Left colon (tissue), 2 donors: ENCODE measurements around the gene MICAL2. TPM values are rescaled to one million over a fixed set of nuclear protein-coding genes. Genes with fewer than 3 reads are reported as not detected.

Experiments used
- ATAC-seq: fragments of 200-7000 bp; cut with Tn5 transposase; one replicate; pipeline ENCODE4 v1.9.1; 2020; ENCODE audit warnings: mild to moderate bottlenecking, moderate library complexity
- DNase-seq, 2 donors: peaks; one replicate each; pipeline ENCODE4 v3.0.0-alpha.2; 2020
- intact Hi-C, 2 donors: fragments of 100-400 bp; cut with DNase I in 1 of 2; cut with micrococcal nuclease in 1 of 2; formaldehyde crosslinking; loops; one replicate each; pipeline versions ENCODE4 v1.11.2 to v1.14.0; 2022; cut with DNase I, micrococcal nuclease
- total RNA-seq, 2 donors: library from RNA; stranded (reverse); fragmentation: NEBNext Ultra II Directional; extraction: Animal tissue kit (Norgen Biotek cat#: 25700); gene quantifications; one replicate each; pipeline ENCODE4 v1.2.1, GENCODE V29; 2021
- donor health status: DM: no; HTN: no; CAD: no.
- donor health status: DM: yes; HTN: yes; CAD: no.

MICAL2 gene
- total RNA-seq, 2 donors from 2014 or later: 268 to 361 TPM

GRCh38 chr11:12125609-12126149 is 15.3 kb downstream of the MICAL2 start:
- no peak for DNase-seq
- intact Hi-C loops: no loop called here

DNA sequence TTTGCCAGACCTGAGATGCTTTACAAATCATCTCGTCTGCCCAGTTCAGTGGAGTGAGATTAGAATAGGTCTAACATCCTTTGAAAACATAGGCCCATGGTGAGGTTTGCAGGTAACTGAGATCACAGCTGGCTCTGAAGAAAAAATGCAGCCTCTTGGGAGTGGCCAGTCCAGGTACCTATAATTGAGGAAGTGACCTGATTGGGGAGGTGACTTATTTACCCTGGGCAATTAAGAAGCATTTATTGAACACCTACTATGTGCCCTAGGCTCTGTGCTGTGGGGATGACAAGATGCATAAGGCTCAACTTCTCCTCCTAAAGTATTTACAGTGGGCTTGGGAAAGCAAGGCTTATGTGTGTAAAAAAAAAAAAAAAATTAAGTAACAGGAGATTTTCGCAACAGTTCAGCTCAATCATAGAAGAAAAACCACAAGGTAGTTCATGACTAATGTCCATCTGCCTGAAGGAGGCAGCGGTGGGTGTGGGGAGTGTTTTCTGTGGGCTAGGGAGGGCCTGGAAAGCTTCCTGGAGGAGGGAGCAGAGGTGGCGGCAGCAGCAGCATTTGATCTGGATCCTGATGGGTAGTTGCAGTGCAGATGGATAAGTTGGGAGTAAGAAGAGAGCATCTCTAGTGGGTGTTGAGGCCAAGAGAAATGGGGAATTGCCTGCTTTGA is 16.1 kb downstream of the MICAL2 start:
- DNase-seq: no peak
- peak; percentile 50 for ATAC-seq
- intact Hi-C loops: no loop called here

More at GRCh38 chr11:12125609-12126149, 15.3 kb downstream of the MICAL2 start:
- ATAC-seq: peak; percentile 16

DNA sequence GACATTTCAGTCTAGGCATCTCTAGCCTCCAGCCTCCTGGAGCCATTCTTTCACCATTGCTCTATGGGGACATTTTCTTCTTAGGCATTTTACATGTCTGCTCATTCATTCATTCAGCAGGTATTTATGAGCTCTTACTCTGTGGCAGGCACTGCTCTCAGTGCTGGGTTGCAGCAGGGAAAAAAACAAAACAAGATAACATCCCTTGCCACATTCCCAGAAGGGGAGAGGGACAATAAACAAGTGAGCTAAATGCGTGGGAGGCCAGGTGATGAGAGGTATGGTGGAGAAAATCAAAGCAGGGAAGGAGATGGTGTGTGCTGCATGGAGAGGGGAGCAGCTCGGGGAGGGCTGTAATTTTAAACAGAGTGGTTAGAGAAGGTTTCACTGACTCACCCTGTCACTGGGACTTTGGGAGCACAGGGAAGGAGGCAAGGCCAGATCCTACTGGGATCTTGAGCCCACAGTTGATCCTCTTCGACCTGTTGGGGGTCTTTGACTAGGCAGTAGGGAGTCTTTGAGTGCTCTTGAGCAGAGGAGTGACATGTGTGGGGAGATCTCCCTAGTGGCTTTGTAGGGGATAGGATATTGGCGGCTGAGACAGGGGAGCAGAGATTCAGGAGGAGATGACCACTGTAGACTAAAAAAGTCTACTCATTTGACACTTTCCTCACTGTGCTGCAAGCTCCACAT is 17.0 kb downstream of the MICAL2 start:
- ATAC-seq (no peak), DNase-seq (no peak)
- intact Hi-C loops: no loop called here

DNA sequence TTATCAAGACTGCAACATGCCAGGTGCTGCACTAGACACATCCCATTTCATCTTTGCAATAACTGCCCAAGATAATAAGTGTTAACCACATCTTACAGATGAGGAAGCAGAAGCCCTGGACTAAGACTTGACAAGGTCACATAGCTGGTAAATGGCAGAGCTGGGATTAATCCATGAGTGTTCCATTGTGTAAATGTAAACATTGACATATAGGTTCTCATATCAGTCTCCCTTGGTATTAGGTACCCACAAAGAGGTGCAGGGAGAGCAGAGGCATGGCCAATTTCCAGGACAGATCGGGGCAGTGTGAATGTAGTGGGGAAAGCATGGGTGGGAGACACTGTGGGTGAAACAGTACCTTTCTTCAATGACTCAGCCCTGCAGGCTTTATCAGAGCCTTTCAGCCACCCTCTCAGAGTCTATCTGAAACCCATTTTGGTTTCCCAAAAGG is 17.9 kb downstream of the MICAL2 start:
- DNase-seq (no peak), ATAC-seq (no peak)
- intact Hi-C loops: no loop called here

DNA sequence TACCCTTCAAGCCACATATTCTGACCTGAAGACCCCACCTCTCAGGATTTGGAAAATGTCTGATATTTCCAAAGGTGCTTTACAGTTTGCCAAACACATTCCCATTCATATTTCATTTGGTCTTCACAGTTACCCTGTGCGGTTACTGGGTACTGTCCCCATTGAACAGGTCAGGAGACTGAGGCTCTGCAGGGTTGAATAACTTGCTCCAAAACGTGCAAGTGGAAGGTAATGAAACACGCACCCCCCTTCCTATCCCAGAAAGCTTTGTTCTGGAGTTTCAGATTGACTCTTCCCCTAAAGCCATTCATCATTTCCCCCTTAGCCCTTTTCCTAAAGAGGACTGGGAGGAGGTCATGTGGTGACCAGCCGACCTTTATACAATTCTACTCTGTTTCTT is 18.8 kb downstream of the MICAL2 start:
- intact Hi-C loops: no loop called here
- DNase-seq (no peak), ATAC-seq (no peak)

GRCh38 chr11:12130180-12130980 is 20.0 kb downstream of the MICAL2 start:
- DNase-seq: peak; percentile 60 to 65

GRCh38 chr11:12131943-12132789 is 21.8 kb downstream of the MICAL2 start:
- intact Hi-C loops: no loop called here
- ATAC-seq (no peak), DNase-seq (no peak)

More at GRCh38 chr11:12130180-12130980, 20.0 kb downstream of the MICAL2 start:
- ATAC-seq: peak; percentile 81
- intact Hi-C loops: no loop called here

DNA sequence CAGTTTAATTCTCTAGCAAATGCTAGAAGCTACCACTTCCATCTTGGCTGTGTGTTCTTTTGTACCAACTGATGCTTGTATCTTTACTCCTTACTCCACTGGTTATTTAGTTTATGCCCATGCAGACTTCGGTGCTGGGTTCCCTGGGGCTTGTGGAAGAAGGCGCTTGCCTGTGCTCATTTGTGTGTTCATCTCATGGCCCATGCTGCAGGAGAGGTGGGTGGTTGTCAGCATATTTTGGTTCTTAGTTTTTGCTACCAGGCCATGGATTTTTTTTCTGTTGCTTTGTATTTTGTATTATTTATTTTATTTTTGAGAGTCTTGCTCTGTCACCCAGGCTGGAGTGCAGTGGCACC is 22.4 kb downstream of the MICAL2 start:
- ATAC-seq: no peak
- intact Hi-C loops: no loop called here
- no peak for DNase-seq

DNA sequence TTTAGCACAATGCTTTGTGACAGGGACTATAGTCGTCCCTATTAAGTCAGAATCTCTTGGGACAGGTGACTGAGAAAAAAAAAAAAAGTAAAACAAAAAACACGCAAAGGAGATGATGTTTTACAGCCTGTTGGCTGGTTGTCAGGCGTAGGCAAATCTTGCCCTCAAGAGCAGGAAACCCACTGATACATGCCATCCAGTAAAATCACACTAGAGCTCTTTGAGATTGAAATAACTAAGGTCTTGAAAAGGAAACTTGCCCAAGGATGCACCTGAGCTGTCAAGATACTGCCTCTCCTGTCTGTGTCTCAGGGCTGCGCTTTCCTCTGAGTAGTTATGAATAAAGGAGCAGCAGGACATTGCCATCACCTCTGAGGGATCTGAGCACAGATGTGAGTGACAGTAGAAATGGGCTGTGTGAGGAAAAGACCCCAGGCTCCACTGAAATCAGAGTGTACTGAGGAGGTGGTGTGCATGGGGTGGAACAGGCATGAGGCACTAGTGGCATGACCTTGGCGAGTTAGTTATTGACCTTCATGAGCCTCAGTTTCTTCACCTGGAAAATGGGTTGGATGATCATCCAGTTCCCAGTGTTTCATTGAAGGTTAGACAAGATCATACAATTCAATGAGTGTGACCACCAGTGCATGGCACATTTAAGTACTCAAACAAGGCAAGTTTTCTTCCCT is 23.3 kb downstream of the MICAL2 start:
- ATAC-seq: no peak
- intact Hi-C loops: no loop called here
- peak in 1 of 2 donors; percentile 5 for DNase-seq

- peak; percentile 76 to 78 for DNase-seq
- ATAC-seq: peak; percentile 49
- intact Hi-C loops: no loop called here
These were observed 23.8 kb downstream of the MICAL2 start for GRCh38 chr11:12134236-12134585.

GRCh38 chr11:12135185-12135584 is 24.8 kb downstream of the MICAL2 start:
- no peak for DNase-seq
- ATAC-seq: no peak
- intact Hi-C loops: no loop called here

- intact Hi-C loops: no loop called here
- peak; percentile 81 to 85 for DNase-seq
- ATAC-seq: peak; percentile 78
These were observed 26.8 kb downstream of the MICAL2 start for GRCh38 chr11:12137005-12137690.

DNA sequence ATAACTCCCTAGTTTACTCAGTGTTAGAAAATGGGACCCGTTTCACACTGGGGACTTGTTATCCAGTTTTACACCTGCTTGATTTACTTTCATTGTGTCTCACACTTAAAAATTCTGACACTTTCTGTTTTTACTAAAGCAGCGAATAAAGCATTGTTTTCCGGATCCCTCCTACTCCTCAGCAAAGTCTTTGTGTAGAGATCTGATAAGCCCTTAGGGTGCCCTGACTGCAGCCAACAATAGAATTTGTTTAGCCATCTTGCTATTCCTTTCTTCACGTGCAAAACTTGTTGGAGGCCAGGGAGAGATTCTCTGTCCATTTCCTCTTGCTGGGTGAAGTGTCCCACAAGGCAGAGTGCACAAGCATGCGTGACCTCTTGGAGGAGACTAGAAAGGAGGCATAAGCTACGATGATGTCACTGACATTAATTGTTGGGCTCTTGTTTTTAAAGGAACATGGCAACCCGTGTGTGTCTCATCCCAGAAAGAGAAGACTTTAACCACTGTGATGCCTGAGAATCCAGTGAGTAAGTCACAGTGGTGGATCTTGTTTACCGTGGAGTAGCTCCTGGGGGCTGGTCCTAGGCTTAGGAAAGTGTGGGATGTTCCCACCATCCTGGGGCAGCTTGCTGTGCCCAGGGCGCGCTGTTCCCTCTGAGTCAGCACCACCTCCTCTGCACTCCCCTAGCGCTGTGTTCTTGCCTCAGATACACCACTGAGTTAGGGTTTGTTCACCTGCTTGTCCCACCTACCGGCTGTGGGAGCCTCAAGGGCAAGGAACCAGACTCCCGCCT is 27.7 kb downstream of the MICAL2 start:
- intact Hi-C loops: no loop called here
- ATAC-seq: no peak
- no peak for DNase-seq

GRCh38 chr11:12139144-12139881 is 28.9 kb downstream of the MICAL2 start:
- peak in 1 of 2 donors; percentile 33 for DNase-seq
- intact Hi-C loops: no loop called here
- ATAC-seq: no peak

- intact Hi-C loops: no loop called here
These were observed 29.9 kb downstream of the MICAL2 start for GRCh38 chr11:12140186-12140793.

GRCh38 chr11:12141283-12141682 is 30.9 kb downstream of the MICAL2 start:
- ATAC-seq (peak; percentile 11), DNase-seq (peak in 1 of 2 donors; percentile 32)
- intact Hi-C loops: no loop called here

More at GRCh38 chr11:12140186-12140793, 29.9 kb downstream of the MICAL2 start:
- DNase-seq (peak in 1 of 2 donors; percentile 22), ATAC-seq (no peak)
